Measurements from ENCODE around the gene SLCO1C1. TPM values are rescaled to one million over a fixed set of nuclear protein-coding genes. Genes with fewer than 3 reads are reported as not detected.
A peak's percentile ranks its signal among the peaks of the same experiment; 100 is the strongest.

SLCO1C1 gene
- total and polyA plus RNA-seq, 4 donors: 0.04 to 2.2 (median 0.05) TPM; not detected in 1

DNA sequence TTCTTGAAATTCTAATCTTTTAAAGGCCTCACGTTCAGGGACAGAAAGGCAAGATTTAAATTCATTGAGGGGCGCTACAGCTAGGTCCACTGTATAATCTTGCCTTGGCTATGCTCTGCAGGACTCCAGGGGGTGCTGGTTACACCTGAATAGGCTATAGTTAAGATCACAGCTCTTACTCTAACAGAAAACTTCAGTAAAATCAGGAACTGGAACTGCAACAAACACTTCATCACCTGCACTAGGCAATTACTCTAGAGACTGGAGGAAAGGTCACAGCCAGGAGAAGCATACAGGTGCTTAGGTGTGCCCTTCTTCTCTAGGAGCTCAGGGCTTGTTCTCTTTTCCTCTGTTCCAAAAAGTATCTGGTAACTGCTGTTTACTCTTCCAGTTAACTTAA, 20.9 kb downstream of the SLCO1C1 start:
- Histone ChIP-seq H3K36me3 (ENCODE audit: control insufficient read depth in 4 of 4, insufficient read depth in 4 of 4, low read length in 4 of 4) (no peaks in the 10 kb centered on the region), H3K27ac (ENCODE audit: low read depth in 1 of 2, low read length in 1 of 2) (no peak overlapping the region), H3K9ac (ENCODE audit: insufficient read depth in 1 of 2, low read length in 2 of 2) (no peak overlapping the region), H3K9me3 (ENCODE audit: control insufficient read depth in 4 of 4, insufficient read depth in 3 of 4, low read length in 3 of 4) (no peaks in the 10 kb centered on the region), H3K4me1 (ENCODE audit: control insufficient read depth in 5 of 5, insufficient read depth in 5 of 5, low read length in 5 of 5) (no peaks in the 10 kb centered on the region), H3K4me3 (no peak overlapping the region), H3K27me3 (ENCODE audit: control insufficient read depth in 3 of 3, insufficient read depth in 3 of 3, low read length in 2 of 3) (no peaks in the 10 kb centered on the region)
- TF ChIP-seq, protein P1, sequence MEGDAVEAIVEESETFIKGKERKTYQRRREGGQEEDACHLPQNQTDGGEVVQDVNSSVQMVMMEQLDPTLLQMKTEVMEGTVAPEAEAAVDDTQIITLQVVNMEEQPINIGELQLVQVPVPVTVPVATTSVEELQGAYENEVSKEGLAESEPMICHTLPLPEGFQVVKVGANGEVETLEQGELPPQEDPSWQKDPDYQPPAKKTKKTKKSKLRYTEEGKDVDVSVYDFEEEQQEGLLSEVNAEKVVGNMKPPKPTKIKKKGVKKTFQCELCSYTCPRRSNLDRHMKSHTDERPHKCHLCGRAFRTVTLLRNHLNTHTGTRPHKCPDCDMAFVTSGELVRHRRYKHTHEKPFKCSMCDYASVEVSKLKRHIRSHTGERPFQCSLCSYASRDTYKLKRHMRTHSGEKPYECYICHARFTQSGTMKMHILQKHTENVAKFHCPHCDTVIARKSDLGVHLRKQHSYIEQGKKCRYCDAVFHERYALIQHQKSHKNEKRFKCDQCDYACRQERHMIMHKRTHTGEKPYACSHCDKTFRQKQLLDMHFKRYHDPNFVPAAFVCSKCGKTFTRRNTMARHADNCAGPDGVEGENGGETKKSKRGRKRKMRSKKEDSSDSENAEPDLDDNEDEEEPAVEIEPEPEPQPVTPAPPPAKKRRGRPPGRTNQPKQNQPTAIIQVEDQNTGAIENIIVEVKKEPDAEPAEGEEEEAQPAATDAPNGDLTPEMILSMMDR (IDR thresholded peaks at IDR 0.05; ENCODE audit: control extremely low read depth, extremely low read depth): no peak
- 79 to 91% methylated on average over 2 of the region's 2 CpGs for WGBS, 2 donors
- DNase-seq (peak in 1 of 3 donors; percentile 16), ATAC-seq (ENCODE audit: insufficient read depth, low FRiP score) (no peak)

DNA sequence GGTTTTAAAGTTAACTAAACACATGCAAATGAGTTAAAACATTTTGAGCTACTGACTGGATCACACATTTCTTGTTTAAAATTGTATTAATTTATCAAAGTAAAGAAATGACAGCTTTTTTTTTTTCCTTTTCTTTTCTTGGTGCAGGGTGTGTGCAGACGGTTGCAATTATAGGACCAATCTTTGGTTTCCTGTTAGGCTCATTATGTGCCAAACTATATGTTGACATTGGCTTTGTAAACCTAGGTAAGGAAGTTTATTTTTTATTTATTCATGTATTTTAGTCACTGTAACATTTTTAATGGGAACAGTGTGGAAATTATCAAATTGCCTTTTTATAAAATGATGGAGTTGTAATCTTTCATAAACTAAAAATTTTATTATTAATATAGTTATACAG, 21.9 kb downstream of the SLCO1C1 start:
- DNase-seq (no peak), ATAC-seq (ENCODE audit: insufficient read depth, low FRiP score) (no peak)
- no peaks in the 10 kb centered on the region for H3K27me3 ChIP-seq (ENCODE audit: control insufficient read depth in 3 of 3, insufficient read depth in 3 of 3, low read length in 2 of 3)
- WGBS, 2 donors: 44 to 77% methylated on average over 1 of the region's 1 CpG
- no peak overlapping the region for H3K9ac ChIP-seq (ENCODE audit: insufficient read depth in 1 of 2, low read length in 2 of 2)
- no peak overlapping the region for H3K27ac ChIP-seq (ENCODE audit: low read depth in 1 of 2, low read length in 1 of 2)
- H3K4me1 ChIP-seq (ENCODE audit: control insufficient read depth in 5 of 5, insufficient read depth in 5 of 5, low read length in 5 of 5): no peaks in the 10 kb centered on the region
- TF ChIP-seq, protein P1 (IDR thresholded peaks at IDR 0.05; ENCODE audit: control extremely low read depth, extremely low read depth): no peak
- no peaks in the 10 kb centered on the region for H3K36me3 ChIP-seq (ENCODE audit: control insufficient read depth in 4 of 4, insufficient read depth in 4 of 4, low read length in 4 of 4)
- H3K4me3 ChIP-seq: no peak overlapping the region
- H3K9me3 ChIP-seq (ENCODE audit: control insufficient read depth in 4 of 4, insufficient read depth in 3 of 4, low read length in 3 of 4): no peaks in the 10 kb centered on the region

DNA sequence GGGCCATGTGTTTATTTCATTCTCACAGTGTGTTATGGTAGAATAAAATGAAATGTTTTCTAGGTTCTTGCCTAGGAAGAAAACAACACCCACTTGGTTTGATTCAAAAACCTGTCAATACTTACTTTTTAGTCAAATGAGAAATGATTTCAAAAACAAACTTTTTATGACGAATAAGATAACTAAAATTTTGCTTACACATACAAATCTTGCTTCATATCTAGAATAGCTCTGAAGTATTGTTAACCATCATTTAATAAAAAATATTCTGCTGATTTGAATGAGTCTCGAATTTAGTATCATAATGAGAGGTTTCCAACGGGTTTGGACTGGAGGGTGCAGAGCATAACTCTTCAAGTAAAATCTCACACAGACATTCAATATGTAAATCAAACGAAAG, 23.2 kb downstream of the SLCO1C1 start:
- H3K27me3 ChIP-seq (ENCODE audit: control insufficient read depth in 3 of 3, insufficient read depth in 3 of 3, low read length in 2 of 3): no peaks in the 10 kb centered on the region
- no peaks in the 10 kb centered on the region for H3K9me3 ChIP-seq (ENCODE audit: control insufficient read depth in 4 of 4, insufficient read depth in 3 of 4, low read length in 3 of 4)
- H3K4me1 ChIP-seq (ENCODE audit: control insufficient read depth in 5 of 5, insufficient read depth in 5 of 5, low read length in 5 of 5): no peaks in the 10 kb centered on the region
- ATAC-seq (ENCODE audit: insufficient read depth, low FRiP score) (no peak), DNase-seq (no peak)
- 86% methylated on average over 4 of the region's 4 CpGs for WGBS, 2 donors
- H3K36me3 ChIP-seq (ENCODE audit: control insufficient read depth in 4 of 4, insufficient read depth in 4 of 4, low read length in 4 of 4): no peaks in the 10 kb centered on the region
- H3K27ac ChIP-seq (ENCODE audit: low read depth in 1 of 2, low read length in 1 of 2): no peak overlapping the region
- no peak overlapping the region for H3K4me3 ChIP-seq
- H3K9ac ChIP-seq (ENCODE audit: insufficient read depth in 1 of 2, low read length in 2 of 2): no peak overlapping the region
- TF ChIP-seq, protein P1 (IDR thresholded peaks at IDR 0.05; ENCODE audit: control extremely low read depth, extremely low read depth): no peak

DNA sequence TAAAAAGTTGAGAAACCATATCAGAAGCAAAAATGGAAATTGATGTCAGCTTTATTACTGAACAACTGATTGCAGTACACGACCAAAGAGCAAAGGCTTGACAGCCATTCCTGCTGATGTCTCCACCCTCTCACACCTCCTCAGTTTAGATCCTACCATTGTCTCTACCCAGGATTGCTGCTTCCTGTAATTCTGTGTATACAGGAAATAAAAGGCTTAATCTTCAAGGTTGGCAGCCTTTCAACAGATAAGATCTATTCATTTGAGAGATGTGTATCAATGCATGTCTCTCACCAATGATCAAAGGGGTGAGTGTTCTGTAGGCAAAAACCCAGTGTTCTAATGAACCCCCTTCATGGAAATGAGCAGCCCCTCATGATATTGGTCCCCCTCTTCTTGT, 27.0 kb downstream of the SLCO1C1 start:
- TF ChIP-seq, protein P1 (IDR thresholded peaks at IDR 0.05; ENCODE audit: control extremely low read depth, extremely low read depth): no peak
- ATAC-seq (ENCODE audit: insufficient read depth, low FRiP score): no peak
- 32 to 65% methylated on average over 1 of the region's 1 CpG for WGBS, 2 donors
- no peaks in the 10 kb centered on the region for H3K9me3 ChIP-seq (ENCODE audit: control insufficient read depth in 4 of 4, insufficient read depth in 3 of 4, low read length in 3 of 4)
- H3K27ac ChIP-seq (ENCODE audit: low read depth in 1 of 2, low read length in 1 of 2): no peak overlapping the region
- H3K4me1 ChIP-seq (ENCODE audit: control insufficient read depth in 5 of 5, insufficient read depth in 5 of 5, low read length in 5 of 5): no peaks in the 10 kb centered on the region
- no peak overlapping the region for H3K4me3 ChIP-seq
- DNase-seq: no peak
- H3K27me3 ChIP-seq (ENCODE audit: control insufficient read depth in 3 of 3, insufficient read depth in 3 of 3, low read length in 2 of 3): no peaks in the 10 kb centered on the region
- H3K36me3 ChIP-seq (ENCODE audit: control insufficient read depth in 4 of 4, insufficient read depth in 4 of 4, low read length in 4 of 4): no peaks in the 10 kb centered on the region
- H3K9ac ChIP-seq (ENCODE audit: insufficient read depth in 1 of 2, low read length in 2 of 2): no peak overlapping the region
